ENCODE results near the gene INSR. TPM values are rescaled to one million over a fixed set of nuclear protein-coding genes. Genes with fewer than 3 reads are reported as not detected.
"Not testable (repeated sequence)": the region's sequence is repeated elsewhere in the genome, so short reads cannot be mapped to it uniquely, and the experiment has no call there.

The INSR gene
- total and polyA plus RNA-seq, 2 experiments from 2014 or later: 6.2 to 11.7 TPM

DNA sequence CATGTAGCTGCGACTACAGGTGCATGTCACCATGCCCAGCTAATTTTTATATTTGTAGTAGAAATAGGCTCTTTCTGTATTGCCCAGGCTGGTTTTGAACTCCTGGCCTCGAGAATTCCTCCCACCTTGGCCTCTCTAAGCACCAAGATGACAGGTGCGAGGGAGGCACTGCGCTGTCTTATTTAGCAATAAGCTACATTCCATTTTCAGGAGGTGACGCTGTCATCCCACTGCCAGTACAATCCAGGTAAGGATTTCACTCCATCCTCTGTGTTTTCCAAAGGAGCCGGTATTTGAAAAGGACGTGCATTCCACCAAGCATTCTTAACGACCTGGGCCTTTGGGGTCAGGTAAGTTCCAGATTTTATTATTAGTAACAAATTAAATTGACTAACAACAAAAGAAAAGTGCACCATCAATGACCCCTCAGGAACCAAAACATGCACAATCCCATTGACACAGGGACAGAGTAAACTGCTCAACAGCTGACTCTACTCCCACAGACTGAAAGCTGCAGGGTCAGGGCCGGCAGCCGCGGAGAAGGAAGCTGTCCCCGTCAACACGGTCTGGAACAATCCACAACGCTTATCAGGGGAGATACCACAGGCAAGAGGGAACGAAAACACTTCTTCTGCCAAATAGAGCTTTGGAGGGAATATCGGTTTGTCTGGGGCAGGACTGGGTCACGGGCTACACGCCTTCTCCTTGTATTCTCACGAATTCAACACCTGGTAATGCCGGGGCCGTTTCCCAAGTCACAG is 82.8 kb downstream of the INSR start:
- Histone ChIP-seq H3K9ac (no peak overlapping the region), H3K4me3 (no peak overlapping the region), H3K9me2 (ENCODE audit: insufficient read depth) (no peaks in the 10 kb centered on the region), H2AFZ (no peak overlapping the region), H4K20me1 (ENCODE audit: insufficient read depth) (no peaks in the 10 kb centered on the region), H3K9me3 (ENCODE audit: low read depth) (no peaks in the 10 kb centered on the region), H3K27me3 (replicated peaks; ENCODE audit: insufficient read depth) (no peaks in the 10 kb centered on the region), H3K4me1 (ENCODE audit: insufficient read depth) (no peaks in the 10 kb centered on the region), H3K27ac (no peak overlapping the region), H3F3A (ENCODE audit: insufficient read depth) (no peaks in the 10 kb centered on the region), H3K36me3 (ENCODE audit: low read depth) (no peaks in the 10 kb centered on the region), H3K79me2 (ENCODE audit: insufficient read depth) (no peaks in the 10 kb centered on the region), H3K4me2 (ENCODE audit: unreplicated experiment) (no peak overlapping the region)
- no peak for TF ChIP-seq EZH2 (IDR thresholded peaks at IDR 0.05; ENCODE audit: insufficient read depth, poor library complexity, severe bottlenecking)
- no peak for TF ChIP-seq EZH2phosphoT487 (IDR thresholded peaks at IDR 0.05; ENCODE audit: insufficient read depth, low read depth)
- WGBS, 2 experiments (ENCODE audit: low coverage in 1 of 2, low lambda C conversion rate in 2 of 2, missing lambda C conversion rate in 2 of 2): 78 to 80% methylated on average over 21 of the region's 21 CpGs
- in situ Hi-C loops (cut with MboI): no loop called here
- DNase-seq: no peak

DNA sequence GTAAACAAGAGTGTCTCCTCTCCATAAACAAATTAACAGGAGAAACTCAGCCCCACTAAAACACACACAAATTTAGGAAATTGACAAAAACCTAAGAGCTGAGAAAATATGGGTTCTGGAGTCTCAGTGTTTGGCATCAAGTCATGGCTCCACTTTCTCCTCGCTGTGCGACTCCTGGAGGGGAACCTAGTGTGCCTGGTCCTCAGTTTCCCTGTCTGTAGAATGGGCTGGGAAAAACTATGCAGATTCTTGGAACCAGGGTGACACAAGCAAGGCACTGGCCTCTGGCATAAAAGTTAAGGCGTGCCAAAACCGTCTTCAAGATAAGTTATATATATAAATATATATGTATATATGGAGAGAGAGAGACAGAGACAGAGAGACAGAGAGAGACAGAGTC is 83.9 kb downstream of the INSR start:
- no peak overlapping the region for H3K27ac ChIP-seq
- no peaks in the 10 kb centered on the region for H4K20me1 ChIP-seq (ENCODE audit: insufficient read depth)
- WGBS, 2 experiments (ENCODE audit: low coverage in 1 of 2, low lambda C conversion rate in 2 of 2, missing lambda C conversion rate in 2 of 2): 84 to 86% methylated on average over 4 of the region's 4 CpGs
- H3K4me1 ChIP-seq (ENCODE audit: insufficient read depth): no peaks in the 10 kb centered on the region
- no peaks in the 10 kb centered on the region for H3K36me3 ChIP-seq (ENCODE audit: low read depth)
- H3K9me2 ChIP-seq (ENCODE audit: insufficient read depth): no peaks in the 10 kb centered on the region
- H2AFZ ChIP-seq: no peak overlapping the region
- no peak overlapping the region for H3K4me3 ChIP-seq
- H3K9me3 ChIP-seq (ENCODE audit: low read depth): no peaks in the 10 kb centered on the region
- no peaks in the 10 kb centered on the region for H3K27me3 ChIP-seq (replicated peaks; ENCODE audit: insufficient read depth)
- H3K9ac ChIP-seq: no peak overlapping the region
- H3K4me2 ChIP-seq (ENCODE audit: unreplicated experiment): no peak overlapping the region
- no peaks in the 10 kb centered on the region for H3F3A ChIP-seq (ENCODE audit: insufficient read depth)
- DNase-seq: no peak
- TF ChIP-seq EZH2phosphoT487 (IDR thresholded peaks at IDR 0.05; ENCODE audit: insufficient read depth, low read depth): no peak
- TF ChIP-seq EZH2 (IDR thresholded peaks at IDR 0.05; ENCODE audit: insufficient read depth, poor library complexity, severe bottlenecking): no peak
- no peaks in the 10 kb centered on the region; the same call in 1 of the 2 replicates for H3K79me2 ChIP-seq (ENCODE audit: insufficient read depth)
- in situ Hi-C loops (cut with MboI): no loop called here

DNA sequence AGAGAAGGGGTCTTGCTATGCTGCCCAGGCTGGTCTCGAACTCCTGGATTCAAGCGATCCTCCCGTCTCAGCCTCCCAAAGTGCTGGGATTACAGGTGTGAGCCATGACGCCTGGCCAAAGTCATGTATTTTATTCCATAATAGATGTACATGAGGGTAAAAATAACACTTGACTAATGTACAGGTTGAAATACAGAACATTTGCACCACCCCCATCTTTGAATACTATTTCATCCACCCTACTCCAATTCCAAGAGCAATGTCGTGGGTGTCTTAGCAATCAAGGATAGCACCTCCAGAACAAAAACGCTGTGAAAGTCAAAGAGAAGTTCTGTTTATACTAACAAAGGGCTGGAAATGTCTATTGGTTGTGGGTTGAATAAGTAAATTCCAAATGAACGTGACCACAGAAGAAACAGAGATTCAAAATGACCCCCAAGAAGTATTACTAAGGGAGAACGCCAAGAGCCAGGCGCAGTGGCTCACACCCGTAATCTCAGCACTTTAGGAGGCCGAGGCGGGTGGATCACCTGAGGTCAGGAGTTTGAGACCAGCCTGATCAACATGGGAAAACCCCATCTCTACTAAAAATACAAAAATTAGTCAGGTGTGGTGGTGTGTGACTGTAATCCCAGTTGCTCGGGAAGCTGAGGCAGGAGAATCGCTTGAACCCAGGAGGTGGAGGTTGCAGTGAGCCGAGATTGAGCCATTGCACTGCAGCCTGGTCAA is 84.5 kb downstream of the INSR start:
- H3K4me2 ChIP-seq (ENCODE audit: unreplicated experiment); H3K4me1 ChIP-seq (ENCODE audit: insufficient read depth); H3K79me2 ChIP-seq (ENCODE audit: insufficient read depth); H3K27me3 ChIP-seq (replicated peaks; ENCODE audit: insufficient read depth); H2AFZ ChIP-seq; H3K4me3 ChIP-seq; H3K36me3 ChIP-seq (ENCODE audit: low read depth); H3K27ac ChIP-seq; in situ Hi-C loops (cut with MboI); H4K20me1 ChIP-seq (ENCODE audit: insufficient read depth); H3F3A ChIP-seq (ENCODE audit: insufficient read depth); H3K9ac ChIP-seq; H3K9me3 ChIP-seq (ENCODE audit: low read depth); DNase-seq; H3K9me2 ChIP-seq (ENCODE audit: insufficient read depth): not testable (repeated sequence)
- 90 to 92% methylated on average over 13 to 15 of the region's 15 CpGs for WGBS, 2 experiments (ENCODE audit: low coverage in 1 of 2, low lambda C conversion rate in 2 of 2, missing lambda C conversion rate in 2 of 2)

DNA sequence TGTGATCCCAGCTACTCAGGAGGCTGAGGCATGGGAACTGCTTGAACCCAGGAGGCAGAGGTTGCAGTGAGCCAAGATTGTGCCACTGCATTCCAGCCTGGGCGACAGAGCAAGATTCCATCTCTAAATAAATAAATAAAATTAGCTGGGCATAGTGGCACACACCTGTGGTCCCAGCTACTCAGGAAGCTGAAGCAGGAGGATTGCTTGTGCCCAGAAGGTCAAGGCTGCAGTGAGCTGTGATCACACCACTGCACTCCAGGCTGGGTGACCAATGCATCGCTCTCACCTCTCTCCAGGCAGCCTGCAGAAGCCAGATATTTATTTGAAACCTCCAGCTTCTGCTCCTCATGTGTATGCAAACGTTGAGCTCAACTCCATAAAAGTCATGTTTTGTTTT is 85.2 kb downstream of the INSR start:
- H3K9me2 ChIP-seq (ENCODE audit: insufficient read depth); H3K9ac ChIP-seq; H3K9me3 ChIP-seq (ENCODE audit: low read depth); H3K4me3 ChIP-seq; H3K4me1 ChIP-seq (ENCODE audit: insufficient read depth); H4K20me1 ChIP-seq (ENCODE audit: insufficient read depth); H3K27ac ChIP-seq; DNase-seq; H3K4me2 ChIP-seq (ENCODE audit: unreplicated experiment); in situ Hi-C loops (cut with MboI); H3K79me2 ChIP-seq (ENCODE audit: insufficient read depth); H3F3A ChIP-seq (ENCODE audit: insufficient read depth); H3K36me3 ChIP-seq (ENCODE audit: low read depth); H3K27me3 ChIP-seq (replicated peaks; ENCODE audit: insufficient read depth); H2AFZ ChIP-seq: not testable (repeated sequence)
- WGBS, 2 experiments (ENCODE audit: low coverage in 1 of 2, low lambda C conversion rate in 2 of 2, missing lambda C conversion rate in 2 of 2): 67 to 68% methylated on average over 3 of the region's 3 CpGs
